Renal pelvis (tissue), 4 donors: ENCODE measurements around the gene CFAP410. TPM values are rescaled to one million over a fixed set of nuclear protein-coding genes. Genes with fewer than 3 reads are reported as not detected.

Experiments
- DNase-seq: peaks from one replicate; pipeline ENCODE4 v3.0.0-alpha.2; 2013
- polyA plus RNA-seq, 3 donors: library from polyadenylated mRNA; unstranded; fragments of 120-200 nt; gene quantifications; one replicate each; pipeline ENCODE4 v1.2.1, GENCODE V29; 2013; ENCODE audit not compliant: insufficient read length in 3 of 3

The CFAP410 gene
- polyA plus RNA-seq, 3 donors = 32.6 to 37.0 (median 33.0) TPM

DNA sequence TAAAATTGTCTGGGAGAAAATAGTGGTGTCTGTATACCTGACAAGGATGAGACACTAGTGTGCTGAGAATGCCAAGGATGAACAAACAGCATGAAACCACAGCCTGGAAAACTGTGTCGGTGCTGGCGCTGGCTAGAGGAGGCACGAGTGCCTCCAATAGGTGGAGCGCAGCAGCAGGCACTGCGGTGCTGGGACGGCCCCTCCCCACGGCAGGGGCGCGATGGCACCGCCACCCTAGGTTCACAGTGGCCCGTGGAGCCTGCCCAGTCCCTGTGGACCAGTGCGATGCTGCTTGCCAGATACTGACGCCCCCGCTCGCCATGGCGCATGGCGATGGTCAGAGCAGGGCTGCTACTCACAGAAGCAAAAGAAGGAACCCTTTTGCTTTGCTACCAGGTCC lies 6.8 kb downstream of the CFAP410 start:
- DNase-seq = no peak

GRCh38 chr21:44331650-44332307 lies 7.4 kb downstream of the CFAP410 start:
- no peak for DNase-seq

DNA sequence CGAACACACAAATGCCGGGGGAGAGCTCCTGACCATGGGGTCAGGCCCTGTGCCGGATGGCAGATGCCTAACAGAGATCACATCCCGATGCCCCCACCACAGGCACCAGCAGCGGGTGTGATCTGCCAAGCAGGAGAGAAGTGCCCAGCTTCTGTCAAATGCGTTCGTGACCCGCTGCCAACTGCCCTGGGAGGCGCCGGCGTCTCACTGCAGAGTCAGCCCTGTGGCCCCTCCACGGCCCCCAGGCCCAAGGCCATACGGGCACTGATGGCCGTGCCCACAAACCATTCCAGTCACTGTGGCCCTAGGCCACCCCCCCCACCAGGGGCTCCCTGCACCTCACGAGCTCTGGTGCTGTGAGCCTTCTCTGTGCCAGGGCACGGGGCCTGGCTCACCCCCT lies 8.0 kb downstream of the CFAP410 start:
- no peak for DNase-seq

DNA sequence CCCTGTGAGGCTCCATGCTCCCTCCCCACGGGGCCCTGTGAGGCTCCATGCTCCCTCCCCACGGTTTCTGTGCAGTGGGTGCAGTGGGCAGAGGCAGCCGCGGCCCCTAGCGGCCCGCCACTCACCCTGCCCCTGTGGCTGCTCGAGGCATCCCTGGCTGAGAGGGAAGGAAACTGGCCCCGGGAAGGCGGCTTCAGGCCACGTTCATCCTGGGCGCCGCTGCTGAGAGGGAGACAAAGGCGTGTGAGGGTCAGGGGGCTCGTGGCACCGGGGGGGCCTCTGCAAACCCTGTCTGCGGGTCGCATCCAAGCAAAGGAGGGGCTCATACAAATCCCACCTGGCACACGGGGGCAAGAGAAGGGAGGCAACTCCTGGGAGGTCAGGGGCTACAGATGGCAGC lies 8.5 kb downstream of the CFAP410 start:
- DNase-seq = no peak

GRCh38 chr21:44329971-44330681 lies 9.1 kb downstream of the CFAP410 start:
- DNase-seq = no peak

- DNase-seq = no peak
These were observed 9.9 kb downstream of the CFAP410 start for GRCh38 chr21:44329086-44329889.

DNA sequence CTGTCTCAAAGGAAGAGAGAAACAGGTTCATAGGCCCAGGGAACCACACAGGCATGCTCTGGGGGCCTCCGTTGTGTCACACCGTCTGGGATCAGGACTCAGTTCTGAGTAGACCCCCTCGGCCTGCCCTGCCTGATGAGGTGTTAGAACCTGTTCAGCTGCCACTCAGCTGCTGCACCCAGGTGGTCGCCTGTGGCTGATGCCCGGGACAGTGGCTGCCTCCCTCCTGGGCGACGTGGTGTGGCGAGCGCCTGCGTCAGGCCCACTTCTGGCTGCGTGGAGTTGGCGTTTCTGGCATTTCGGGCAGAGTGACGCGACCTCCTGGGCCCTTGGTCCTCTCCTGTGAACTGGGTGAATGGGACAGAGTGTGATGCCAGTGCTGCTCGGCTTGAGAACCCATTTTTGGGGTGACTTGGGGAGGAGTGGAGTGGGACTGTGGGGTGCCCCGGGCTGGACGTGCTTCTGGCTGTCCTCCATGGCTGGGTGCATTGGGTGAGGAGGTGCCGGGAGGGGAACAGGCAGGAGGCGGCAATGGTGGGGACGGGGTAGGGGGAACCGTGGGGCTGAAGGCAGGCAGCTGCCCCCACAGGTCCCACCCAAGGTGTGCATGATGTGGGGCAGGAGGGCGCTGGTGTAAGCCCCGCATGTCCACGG lies 10.8 kb downstream of the CFAP410 start:
- no peak for DNase-seq

DNA sequence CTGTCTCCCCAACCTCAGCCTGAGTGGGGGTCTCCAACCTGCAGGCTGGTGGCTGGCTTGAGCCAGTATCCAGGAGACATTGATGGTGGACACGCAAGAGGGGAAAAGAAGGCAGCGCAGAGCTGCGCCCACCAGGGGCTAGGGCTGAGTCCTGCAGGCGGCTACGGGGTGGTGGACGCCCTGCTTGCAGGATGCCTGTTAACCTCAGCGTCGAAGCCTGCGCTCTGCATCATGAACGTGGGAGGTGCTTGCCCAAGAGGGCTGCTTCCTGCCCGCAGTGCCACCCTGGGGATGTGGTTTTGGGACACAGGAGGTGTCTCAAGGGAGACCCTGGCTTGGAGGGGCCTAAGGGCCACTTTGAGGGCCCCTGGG lies 11.6 kb downstream of the CFAP410 start:
- no peak for DNase-seq

DNA sequence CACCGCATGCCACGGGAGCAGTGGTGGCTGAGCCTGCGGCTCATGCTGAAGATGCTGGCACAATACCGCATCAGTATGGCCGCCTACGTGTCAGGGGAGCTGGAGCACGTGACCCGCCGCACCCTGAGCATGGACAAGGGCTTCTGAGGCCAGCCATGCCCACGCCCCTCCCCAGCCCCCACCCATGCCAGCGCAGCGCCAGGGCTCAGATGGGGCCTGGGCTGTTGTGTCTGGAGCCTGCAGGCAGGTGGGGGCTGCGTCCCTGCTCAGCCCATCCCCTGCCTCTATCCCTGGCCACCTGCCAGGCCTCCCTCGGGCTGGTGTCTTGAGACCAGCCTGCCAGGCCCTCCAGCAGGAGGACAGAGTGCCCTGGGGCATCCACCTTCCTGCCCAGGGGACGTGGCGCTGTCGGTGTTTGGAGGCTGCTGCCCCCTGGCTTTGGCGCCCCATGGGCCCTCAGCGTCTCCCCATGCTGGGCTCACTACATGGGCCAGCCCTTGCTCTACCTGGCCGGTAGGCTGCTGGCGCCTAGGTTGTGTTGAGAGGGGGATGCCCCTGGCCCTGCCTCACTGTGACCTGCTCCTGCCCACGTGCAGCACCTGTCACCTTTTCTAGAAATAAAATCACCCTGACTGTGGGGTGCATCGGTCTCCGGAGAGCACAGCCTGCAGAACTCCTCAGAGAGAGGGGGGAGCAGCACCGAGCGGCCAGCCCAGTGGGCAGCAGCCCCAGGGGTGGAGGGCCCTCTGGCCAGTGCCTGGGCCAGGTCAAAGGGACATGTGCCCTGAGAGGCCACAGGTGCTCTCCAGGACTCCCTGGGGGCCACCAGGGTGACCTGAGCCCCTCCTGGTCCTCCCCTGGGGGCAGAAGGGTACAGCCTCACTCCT lies 12.2 kb downstream of the CFAP410 start:
- DNase-seq = no peak

- DNase-seq = no peak
These were observed 12.9 kb downstream of the CFAP410 start for GRCh38 chr21:44326272-44326647.

- DNase-seq = no peak
These were observed 13.6 kb downstream of the CFAP410 start for GRCh38 chr21:44325386-44326271.

- no peak for DNase-seq
These were observed 14.4 kb downstream of the CFAP410 start for GRCh38 chr21:44324854-44325107.

DNA sequence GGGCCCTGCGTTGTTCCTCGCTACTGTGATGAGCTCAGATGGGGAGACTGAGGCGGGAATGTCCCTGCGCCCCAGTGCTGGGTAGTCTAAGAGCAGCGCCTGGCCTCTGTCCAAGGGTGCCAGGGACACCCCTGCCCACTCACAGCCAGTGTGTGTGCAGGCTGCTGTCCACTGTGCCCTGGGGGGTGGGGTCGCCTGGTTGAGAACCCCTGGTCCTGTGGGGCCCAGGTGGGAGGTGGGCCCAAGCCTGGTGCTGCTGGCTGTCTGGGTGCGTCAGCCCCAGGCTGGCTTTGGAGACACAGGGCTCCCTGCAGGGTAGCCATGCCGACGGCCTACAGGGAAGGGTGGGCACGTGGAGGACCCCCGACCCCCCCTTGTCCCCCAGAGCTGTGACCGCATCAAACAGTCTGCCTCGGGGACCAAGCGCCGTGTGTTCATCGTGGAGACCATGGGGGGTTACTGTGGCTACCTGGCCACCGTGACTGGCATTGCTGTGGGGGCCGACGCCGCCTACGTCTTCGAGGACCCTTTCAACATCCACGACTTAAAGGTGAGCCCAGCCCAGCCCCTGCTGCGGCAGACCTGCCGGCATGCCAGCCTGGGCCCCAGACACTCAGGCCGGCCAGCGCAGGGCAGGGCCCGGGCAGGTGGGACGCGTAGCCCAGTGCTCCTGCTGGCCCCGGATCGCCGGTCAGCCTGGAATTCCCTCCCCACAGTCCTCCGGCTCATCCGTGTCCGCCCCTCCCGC lies 14.9 kb downstream of the CFAP410 start:
- no peak for DNase-seq

- DNase-seq = no peak
These were observed 15.6 kb downstream of the CFAP410 start for GRCh38 chr21:44323591-44323990.

DNA sequence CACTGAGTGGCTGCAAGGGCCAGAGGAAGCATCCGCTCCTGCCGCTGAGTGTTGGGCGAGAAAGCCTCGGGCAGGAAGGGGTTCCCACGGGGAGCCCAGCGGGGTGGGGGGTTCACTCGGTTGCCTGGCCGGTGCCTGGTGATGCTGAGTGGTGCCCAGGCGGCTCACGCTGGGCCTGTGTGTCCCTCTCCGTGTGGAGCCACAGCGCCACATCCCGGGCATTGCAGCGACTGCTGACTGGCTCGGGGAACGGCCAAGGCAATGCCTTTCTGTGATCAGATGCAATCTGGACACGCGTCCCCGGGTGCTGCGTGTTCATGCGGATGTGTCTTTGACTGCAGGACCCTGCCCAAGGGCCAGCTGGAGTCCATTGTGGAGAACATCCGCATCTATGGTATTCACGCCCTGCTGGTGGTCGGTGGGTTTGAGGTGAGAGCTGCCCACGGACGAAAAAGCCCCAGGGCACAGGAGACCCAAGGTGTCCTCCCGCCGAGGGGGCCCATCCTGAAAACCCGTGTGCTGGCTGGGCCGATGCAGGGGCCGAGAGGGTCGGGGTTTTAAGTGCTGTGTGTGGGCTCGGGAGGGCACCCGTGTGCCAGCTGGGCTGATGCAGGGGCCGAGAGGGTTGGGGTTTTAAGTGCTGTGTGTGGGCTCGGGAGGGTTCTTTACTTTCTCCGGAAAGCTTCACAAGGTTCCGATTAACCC lies 16.4 kb downstream of the CFAP410 start:
- DNase-seq = no peak

DNA sequence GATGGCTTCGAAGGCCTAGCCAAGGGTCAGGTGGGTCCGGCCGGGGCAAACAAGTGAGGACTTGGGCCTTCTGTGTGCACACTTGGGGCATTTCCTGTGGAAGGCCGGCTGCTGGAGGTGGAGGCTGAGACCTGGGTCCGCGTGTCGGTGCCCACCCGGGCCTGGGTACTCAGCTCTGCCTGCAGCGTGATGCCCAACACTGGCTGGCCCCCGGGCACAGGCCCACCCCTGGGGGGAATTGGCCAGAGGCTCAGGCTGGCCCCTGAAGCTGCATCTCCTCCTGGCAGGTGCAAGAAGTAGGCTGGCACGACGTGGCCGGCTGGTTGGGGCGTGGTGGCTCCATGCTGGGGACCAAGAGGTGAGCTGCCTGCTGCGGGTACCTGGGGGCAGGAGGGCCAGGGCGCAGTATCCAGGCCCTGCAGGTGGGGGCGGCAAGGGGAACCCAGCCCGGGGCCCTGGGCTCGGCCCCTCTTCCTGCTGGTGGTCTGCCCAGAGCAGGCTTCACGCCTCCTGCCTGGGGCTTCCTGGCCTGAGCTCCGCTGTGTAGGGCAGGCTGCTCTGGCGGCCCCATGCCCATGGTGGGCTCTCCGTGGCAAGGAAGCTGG lies 17.2 kb downstream of the CFAP410 start:
- no peak for DNase-seq

DNA sequence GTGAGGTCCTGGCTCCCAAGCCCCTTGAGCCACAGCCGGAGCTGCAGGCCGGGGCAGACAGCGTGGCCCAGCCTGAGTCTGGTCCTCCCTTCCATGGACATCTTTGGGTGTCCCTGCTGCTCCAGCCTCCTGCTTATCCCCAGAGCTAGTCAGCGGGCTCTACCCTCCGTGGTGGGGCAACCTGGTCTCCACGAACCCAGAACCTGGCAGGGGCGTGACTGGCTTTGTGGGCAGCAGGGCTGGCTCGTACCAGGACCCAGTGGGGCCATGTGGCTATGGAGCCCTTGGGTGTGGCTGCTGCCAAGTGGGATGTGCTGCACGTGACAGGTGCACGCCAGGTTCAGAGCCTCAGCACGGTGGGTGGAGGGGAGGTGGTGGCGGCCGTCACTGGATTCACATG lies 18.3 kb downstream of the CFAP410 start:
- no peak for DNase-seq

GRCh38 chr21:44319407-44320065 lies 19.7 kb downstream of the CFAP410 start:
- DNase-seq = no peak
